Fibroblast of pulmonary artery (primary cell): ENCODE results near the gene IGFBP4.
A peak's percentile ranks its signal among the peaks of the same experiment; 100 is the strongest.
"Not testable (repeated sequence)": the region's sequence is repeated elsewhere in the genome, so short reads cannot be mapped to it uniquely, and the experiment has no call there.

Experiments used
- DNase-seq: peaks from one replicate; pipeline ENCODE4 v3.0.0-alpha.2; 2010; ENCODE audit warnings: low read depth
- H3K4me3 ChIP-seq: replicated peaks from 2 replicates; pipeline ENCODE4 v1.5.1; 2011; ENCODE audit warnings: low read depth, mild to moderate bottlenecking, control low read depth, low read length, moderate library complexity
- TF ChIP-seq, protein P1 (sequence below): IDR thresholded peaks from 2 replicates; pipeline ENCODE4 v1.5.1; 2011; ENCODE audit warnings: mild to moderate bottlenecking, control low read depth, low read length, inconsistent platforms; ENCODE audit errors: missing control alignments

Gene IGFBP4

GRCh38 chr17:40411821-40412220, 31.4 kb upstream of the IGFBP4 start:
- no peak for DNase-seq
- H3K4me3 ChIP-seq: no peak overlapping the region
- TF ChIP-seq, protein P1, sequence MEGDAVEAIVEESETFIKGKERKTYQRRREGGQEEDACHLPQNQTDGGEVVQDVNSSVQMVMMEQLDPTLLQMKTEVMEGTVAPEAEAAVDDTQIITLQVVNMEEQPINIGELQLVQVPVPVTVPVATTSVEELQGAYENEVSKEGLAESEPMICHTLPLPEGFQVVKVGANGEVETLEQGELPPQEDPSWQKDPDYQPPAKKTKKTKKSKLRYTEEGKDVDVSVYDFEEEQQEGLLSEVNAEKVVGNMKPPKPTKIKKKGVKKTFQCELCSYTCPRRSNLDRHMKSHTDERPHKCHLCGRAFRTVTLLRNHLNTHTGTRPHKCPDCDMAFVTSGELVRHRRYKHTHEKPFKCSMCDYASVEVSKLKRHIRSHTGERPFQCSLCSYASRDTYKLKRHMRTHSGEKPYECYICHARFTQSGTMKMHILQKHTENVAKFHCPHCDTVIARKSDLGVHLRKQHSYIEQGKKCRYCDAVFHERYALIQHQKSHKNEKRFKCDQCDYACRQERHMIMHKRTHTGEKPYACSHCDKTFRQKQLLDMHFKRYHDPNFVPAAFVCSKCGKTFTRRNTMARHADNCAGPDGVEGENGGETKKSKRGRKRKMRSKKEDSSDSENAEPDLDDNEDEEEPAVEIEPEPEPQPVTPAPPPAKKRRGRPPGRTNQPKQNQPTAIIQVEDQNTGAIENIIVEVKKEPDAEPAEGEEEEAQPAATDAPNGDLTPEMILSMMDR: no peak

GRCh38 chr17:40412880-40413279, 30.4 kb upstream of the IGFBP4 start:
- TF ChIP-seq, protein P1: no peak
- no peak overlapping the region for H3K4me3 ChIP-seq
- no peak for DNase-seq

DNA sequence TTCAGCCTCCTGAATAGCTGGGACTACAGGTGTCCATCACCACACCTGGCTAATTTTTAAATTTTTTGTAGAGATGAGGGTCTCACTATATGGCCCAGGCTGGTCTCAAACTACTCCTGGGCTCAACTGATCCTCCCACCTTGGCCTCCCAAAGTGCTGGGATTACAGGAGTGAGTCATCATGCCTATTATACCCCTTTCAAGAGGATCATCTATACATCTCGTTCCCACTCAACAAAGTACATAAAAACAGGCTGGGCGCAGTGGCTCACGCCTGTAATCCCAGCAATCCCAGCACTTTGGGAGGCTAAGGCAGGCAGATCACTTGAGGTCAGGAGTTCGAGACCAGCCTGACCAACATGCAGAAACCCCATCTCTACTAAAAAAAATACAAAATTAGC, 28.9 kb upstream of the IGFBP4 start:
- not testable (repeated sequence) for DNase-seq, H3K4me3 ChIP-seq

GRCh38 chr17:40415390-40415789, 27.9 kb upstream of the IGFBP4 start:
- no peak overlapping the region for H3K4me3 ChIP-seq

DNA sequence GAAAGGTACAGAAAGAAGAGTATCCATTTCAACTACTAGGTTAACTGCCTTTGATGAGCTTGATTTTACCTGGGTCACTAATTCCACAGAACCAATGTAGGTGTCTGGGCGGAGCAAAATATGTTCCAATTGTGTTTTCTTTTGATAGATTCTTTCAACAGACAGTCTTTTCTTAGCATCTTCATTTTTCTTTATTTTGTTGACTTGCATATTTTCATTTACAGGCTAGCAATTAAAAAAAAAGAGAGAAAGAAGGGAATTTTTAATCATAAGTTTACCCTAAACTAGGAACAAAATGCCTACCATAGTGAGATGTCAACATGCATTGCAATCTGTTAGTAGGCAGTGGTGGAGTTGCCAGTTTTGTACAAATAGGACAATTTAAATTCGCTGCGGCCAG, 26.6 kb upstream of the IGFBP4 start:
- TF ChIP-seq, protein P1: no peak
- no peak for DNase-seq
- peak overlapping the region; percentile 88 for H3K4me3 ChIP-seq

More at GRCh38 chr17:40415390-40415789, 27.9 kb upstream of the IGFBP4 start:
- DNase-seq: peak; percentile 70
- TF ChIP-seq, protein P1: peak; percentile 68

GRCh38 chr17:40417258-40417608, 26.0 kb upstream of the IGFBP4 start:
- H3K4me3 ChIP-seq: peak overlapping the region; percentile 88
- TF ChIP-seq, protein P1: no peak
- no peak for DNase-seq

DNA sequence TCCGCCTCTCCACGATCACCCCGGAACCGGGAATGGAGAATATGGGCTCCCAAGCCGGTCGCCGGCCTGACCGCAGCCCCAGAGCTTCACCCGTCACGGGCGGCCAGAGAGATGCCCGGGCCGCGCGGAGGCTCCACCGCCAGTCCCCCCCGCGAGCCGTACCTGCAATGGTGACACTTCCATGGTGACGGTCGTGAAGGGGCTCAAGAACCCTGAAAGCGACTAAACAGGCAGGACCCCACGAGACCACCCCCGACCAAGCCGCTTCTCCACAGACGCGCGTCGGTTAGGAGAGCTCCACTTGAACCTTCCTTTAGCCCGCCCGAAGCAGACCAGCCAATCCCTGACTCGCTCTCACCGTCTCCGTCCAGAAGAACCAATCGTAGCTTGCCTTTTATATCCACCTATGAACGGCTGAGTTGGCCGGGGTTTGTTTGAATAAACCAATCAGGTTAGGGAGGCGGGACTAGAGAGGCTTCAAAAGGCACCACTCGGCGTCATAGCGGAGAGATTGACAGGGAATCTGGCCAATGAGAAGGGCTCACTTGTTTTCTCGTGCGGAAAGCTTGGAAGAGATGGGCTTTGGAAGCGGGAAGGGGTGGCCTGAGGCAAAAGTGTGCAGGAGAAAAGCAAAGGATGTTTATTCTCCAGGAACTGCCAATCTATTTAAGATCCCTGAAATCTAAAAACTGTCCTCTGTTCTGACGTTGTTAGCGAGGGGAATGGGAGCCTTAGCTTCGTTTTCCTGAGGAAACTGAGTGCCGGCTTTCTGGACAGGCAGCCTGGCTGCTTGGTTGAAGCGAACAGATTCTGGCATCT, 25.4 kb upstream of the IGFBP4 start, which contains the start of gene TOP2A:
Gene TOP2A, minus strand, starts transcription at position 288 of the 819 bp plus-strand sequence. Its CDS starts 105 bp downstream, at position 183.
- TF ChIP-seq, protein P1: no peak
- peak; percentile 100 for DNase-seq

More for the DNA sequence above, 25.4 kb upstream of the IGFBP4 start, which contains the start of gene TOP2A:
- peak within 1 kb of the TSS; percentile 88 for H3K4me3 ChIP-seq
